WTC11 (cell line): ENCODE measurements around the gene RIMBP2. TPM values are rescaled to one million over a fixed set of nuclear protein-coding genes. Genes with fewer than 3 reads are reported as not detected.

Experiments used
- ATAC-seq: fragments of 200-7000 bp; cut with Tn5 transposase; 2 replicates; pipeline ENCODE4 v1.10.0; 2021; ENCODE audit warnings: mild to moderate bottlenecking, moderate library complexity
- CTCF ChIA-PET: fragments of 300-600 bp; sonication (Branson Sonifier 250); formaldehyde crosslinking; loops from one replicate; lab custom pipeline; 2021; ENCODE audit warnings: antibody characterized with exemption; lab: Charles Lee
- POLR2A ChIA-PET: fragments of 350-600 bp; sonication (Branson Sonifier 250); formaldehyde crosslinking; loops from one replicate; lab custom pipeline; 2021; ENCODE audit warnings: antibody characterized with exemption; lab: Charles Lee
- DNase-seq: peaks from one replicate; pipeline ENCODE4 v3.0.0; 2021; ENCODE audit warnings: low spot score
- H3K27ac Mint-ChIP-seq: 2 replicates; pipeline ENCODE4 v1.8.0; 2021; ENCODE audit warnings: mixed read lengths
- H3K27me3 Mint-ChIP-seq: 2 replicates; pipeline ENCODE4 v1.8.0; 2021; ENCODE audit warnings: low read depth, mild to moderate bottlenecking, moderate library complexity, mixed read lengths
- H3K36me3 Mint-ChIP-seq: 2 replicates; pipeline ENCODE4 v1.8.0; 2021; ENCODE audit warnings: mixed read lengths
- H3K4me1 Mint-ChIP-seq: 2 replicates; pipeline ENCODE4 v1.8.0; 2022; ENCODE audit warnings: mixed read lengths
- H3K4me3 Mint-ChIP-seq: 2 replicates; pipeline ENCODE4 v1.8.0; 2021; ENCODE audit warnings: mild to moderate bottlenecking, moderate library complexity, mixed read lengths
- H3K9me3 Mint-ChIP-seq: 2 replicates; pipeline ENCODE4 v1.8.0; 2021; ENCODE audit warnings: mixed read lengths
- CBFB ChIP-seq: sonication (generic); formaldehyde crosslinking; IDR thresholded peaks from 2 replicates; pipeline ENCODE4 v1.8.1; 2022; ENCODE audit warnings: mild to moderate bottlenecking, low read depth, missing genetic modification reagents
- CREM ChIP-seq: sonication (generic); formaldehyde crosslinking; IDR thresholded peaks from 2 replicates; pipeline ENCODE4 v1.8.1; 2022; ENCODE audit warnings: mild to moderate bottlenecking, missing genetic modification reagents, moderate library complexity
- ETV6 ChIP-seq: sonication (generic); formaldehyde crosslinking; IDR thresholded peaks from 2 replicates; pipeline ENCODE4 v1.8.1; 2022; ENCODE audit warnings: mild to moderate bottlenecking, missing genetic modification reagents
- FOXK1 ChIP-seq: sonication (generic); formaldehyde crosslinking; IDR thresholded peaks from 2 replicates; pipeline ENCODE4 v1.8.0; 2022; ENCODE audit warnings: mild to moderate bottlenecking, moderate library complexity, missing genetic modification reagents
- GABPB1 ChIP-seq: sonication (generic); formaldehyde crosslinking; IDR thresholded peaks from 2 replicates; pipeline ENCODE4 v1.8.1; 2023; ENCODE audit warnings: mild to moderate bottlenecking, missing genetic modification reagents
- GRHL2 ChIP-seq: fragments of 250-450 bp; sonication (Bioruptor Pico); IDR thresholded peaks from 2 replicates; pipeline ENCODE4 v1.8.0; 2022; ENCODE audit warnings: mild to moderate bottlenecking, moderate library complexity; ENCODE audit not compliant: insufficient replicate concordance, severe bottlenecking
- HMGXB4 ChIP-seq: sonication (generic); formaldehyde crosslinking; IDR thresholded peaks from 2 replicates; pipeline ENCODE4 v1.8.1; 2023; ENCODE audit warnings: mild to moderate bottlenecking, moderate library complexity, missing genetic modification reagents
- PRRX2 ChIP-seq: fragments of 250-450 bp; sonication (Bioruptor Pico); IDR thresholded peaks from 2 replicates; pipeline ENCODE4 v1.8.0; 2021; ENCODE audit warnings: mild to moderate bottlenecking
- SP1 ChIP-seq: sonication (generic); formaldehyde crosslinking; conservative IDR thresholded peaks from 2 replicates; pipeline ENCODE4 v1.8.1; 2022; ENCODE audit warnings: missing genetic modification reagents
- STAT6 ChIP-seq: sonication (generic); formaldehyde crosslinking; conservative IDR thresholded peaks from 2 replicates; pipeline ENCODE4 v1.8.1; 2023; ENCODE audit warnings: mild to moderate bottlenecking, low read depth, missing genetic modification reagents, moderate library complexity
- ZBTB21 ChIP-seq: sonication (generic); formaldehyde crosslinking; IDR thresholded peaks from 2 replicates; pipeline ENCODE4 v1.8.1; 2023; ENCODE audit warnings: mild to moderate bottlenecking, missing genetic modification reagents, borderline replicate concordance
- ZNF121 ChIP-seq: sonication (generic); formaldehyde crosslinking; IDR thresholded peaks from 2 replicates; pipeline ENCODE4 v1.8.0; 2023; ENCODE audit warnings: missing genetic modification reagents
- ZNF219 ChIP-seq: sonication (generic); formaldehyde crosslinking; IDR thresholded peaks from 2 replicates; pipeline ENCODE4 v1.8.0; 2023; ENCODE audit warnings: missing genetic modification reagents, mild to moderate bottlenecking, borderline replicate concordance
- ZNF263 ChIP-seq: sonication (generic); formaldehyde crosslinking; IDR thresholded peaks from 2 replicates; pipeline ENCODE4 v1.8.1; 2022; ENCODE audit warnings: low read depth, mild to moderate bottlenecking, moderate library complexity, missing genetic modification reagents
- total RNA-seq: library from RNA; stranded (reverse); gene quantifications from 3 replicates; pipeline ENCODE4 v1.2.3, GENCODE V29; 2021
- TF ChIP-seq, protein P1 (sequence below): sonication (generic); formaldehyde crosslinking; IDR thresholded peaks from 2 replicates; pipeline ENCODE4 v1.8.1; 2022; ENCODE audit warnings: low read depth, missing genetic modification reagents, borderline replicate concordance
- TF ChIP-seq, protein P2 (sequence below): fragments of 200-600 bp; IDR thresholded peaks from 2 replicates; pipeline ENCODE4 v1.8.0; 2022; ENCODE audit warnings: antibody characterized with exemption
- TF ChIP-seq, protein P3 (sequence below): sonication (generic); formaldehyde crosslinking; IDR thresholded peaks from 2 replicates; pipeline ENCODE4 v1.8.1; 2022; ENCODE audit warnings: low read depth, mild to moderate bottlenecking, moderate library complexity, missing genetic modification reagents, borderline replicate concordance
- TF ChIP-seq, protein P4 (sequence below): sonication (generic); formaldehyde crosslinking; IDR thresholded peaks from 2 replicates; pipeline ENCODE4 v1.8.0; 2022; ENCODE audit warnings: mild to moderate bottlenecking, missing genetic modification reagents
- TF ChIP-seq, protein P5 (sequence below): fragments of 250-450 bp; sonication (Bioruptor Pico); conservative IDR thresholded peaks from 2 replicates; pipeline ENCODE4 v1.9.0; 2021; ENCODE audit warnings: mild to moderate bottlenecking
- TF ChIP-seq, protein P6 (sequence below): sonication (generic); formaldehyde crosslinking; IDR thresholded peaks from 2 replicates; pipeline ENCODE4 v1.8.0; 2022; ENCODE audit warnings: mild to moderate bottlenecking, missing genetic modification reagents

RIMBP2 gene
- total RNA-seq, 1 experiment from 2014 or later, result 2.6 TPM

GRCh38 chr12:130633771-130634170 lies 82.3 kb downstream of the RIMBP2 start (continued):
- TF ChIP-seq HMGXB4 (CRISPR knock-in tag) (no peak), ZNF263 (CRISPR knock-in tag) (no peak), GRHL2 (CRISPR knock-in tag) (no peak), PRRX2 (CRISPR knock-in tag) (no peak), ZNF121 (CRISPR knock-in tag) (0 out of 2 replicates have a peak, but pooled peaks have one; percentile 28), CREM (no peak), SP1 (no peak), FOXK1 (CRISPR knock-in tag) (peak; percentile 64)
- TF ChIP-seq, protein P1, sequence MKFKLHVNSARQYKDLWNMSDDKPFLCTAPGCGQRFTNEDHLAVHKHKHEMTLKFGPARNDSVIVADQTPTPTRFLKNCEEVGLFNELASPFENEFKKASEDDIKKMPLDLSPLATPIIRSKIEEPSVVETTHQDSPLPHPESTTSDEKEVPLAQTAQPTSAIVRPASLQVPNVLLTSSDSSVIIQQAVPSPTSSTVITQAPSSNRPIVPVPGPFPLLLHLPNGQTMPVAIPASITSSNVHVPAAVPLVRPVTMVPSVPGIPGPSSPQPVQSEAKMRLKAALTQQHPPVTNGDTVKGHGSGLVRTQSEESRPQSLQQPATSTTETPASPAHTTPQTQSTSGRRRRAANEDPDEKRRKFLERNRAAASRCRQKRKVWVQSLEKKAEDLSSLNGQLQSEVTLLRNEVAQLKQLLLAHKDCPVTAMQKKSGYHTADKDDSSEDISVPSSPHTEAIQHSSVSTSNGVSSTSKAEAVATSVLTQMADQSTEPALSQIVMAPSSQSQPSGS (CRISPR knock-in tag), result no peak
- TF ChIP-seq, protein P2, sequence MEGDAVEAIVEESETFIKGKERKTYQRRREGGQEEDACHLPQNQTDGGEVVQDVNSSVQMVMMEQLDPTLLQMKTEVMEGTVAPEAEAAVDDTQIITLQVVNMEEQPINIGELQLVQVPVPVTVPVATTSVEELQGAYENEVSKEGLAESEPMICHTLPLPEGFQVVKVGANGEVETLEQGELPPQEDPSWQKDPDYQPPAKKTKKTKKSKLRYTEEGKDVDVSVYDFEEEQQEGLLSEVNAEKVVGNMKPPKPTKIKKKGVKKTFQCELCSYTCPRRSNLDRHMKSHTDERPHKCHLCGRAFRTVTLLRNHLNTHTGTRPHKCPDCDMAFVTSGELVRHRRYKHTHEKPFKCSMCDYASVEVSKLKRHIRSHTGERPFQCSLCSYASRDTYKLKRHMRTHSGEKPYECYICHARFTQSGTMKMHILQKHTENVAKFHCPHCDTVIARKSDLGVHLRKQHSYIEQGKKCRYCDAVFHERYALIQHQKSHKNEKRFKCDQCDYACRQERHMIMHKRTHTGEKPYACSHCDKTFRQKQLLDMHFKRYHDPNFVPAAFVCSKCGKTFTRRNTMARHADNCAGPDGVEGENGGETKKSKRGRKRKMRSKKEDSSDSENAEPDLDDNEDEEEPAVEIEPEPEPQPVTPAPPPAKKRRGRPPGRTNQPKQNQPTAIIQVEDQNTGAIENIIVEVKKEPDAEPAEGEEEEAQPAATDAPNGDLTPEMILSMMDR, result no peak

GRCh38 chr12:130632642-130633041 lies 83.5 kb downstream of the RIMBP2 start:
- POLR2A ChIA-PET, result no interaction called here
- Mint-ChIP-seq H3K9me3 (peaks cover 4% of the 10 kb centered on the region; the same call in 1 of the 2 replicates), H3K27me3 (no peaks in the 10 kb centered on the region), H3K36me3 (no peaks in the 10 kb centered on the region), H3K4me3 (no peak overlapping the region), H3K4me1 (peaks cover 49% of the 10 kb centered on the region), H3K27ac (no peak overlapping the region)
- DNase-seq (no peak), ATAC-seq (no peak)
- CTCF ChIA-PET, result no interaction called here
- TF ChIP-seq CREM (no peak), ZBTB21 (CRISPR knock-in tag) (no peak), STAT6 (CRISPR knock-in tag) (no peak), ZNF219 (CRISPR knock-in tag) (no peak), ETV6 (CRISPR knock-in tag) (no peak), GABPB1 (CRISPR knock-in tag) (no peak), ZNF263 (CRISPR knock-in tag) (no peak), CBFB (no peak), SP1 (no peak)
- TF ChIP-seq, protein P2, result no peak
- TF ChIP-seq, protein P3, sequence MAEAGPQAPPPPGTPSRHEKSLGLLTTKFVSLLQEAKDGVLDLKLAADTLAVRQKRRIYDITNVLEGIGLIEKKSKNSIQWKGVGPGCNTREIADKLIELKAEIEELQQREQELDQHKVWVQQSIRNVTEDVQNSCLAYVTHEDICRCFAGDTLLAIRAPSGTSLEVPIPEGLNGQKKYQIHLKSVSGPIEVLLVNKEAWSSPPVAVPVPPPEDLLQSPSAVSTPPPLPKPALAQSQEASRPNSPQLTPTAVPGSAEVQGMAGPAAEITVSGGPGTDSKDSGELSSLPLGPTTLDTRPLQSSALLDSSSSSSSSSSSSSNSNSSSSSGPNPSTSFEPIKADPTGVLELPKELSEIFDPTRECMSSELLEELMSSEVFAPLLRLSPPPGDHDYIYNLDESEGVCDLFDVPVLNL (CRISPR knock-in tag), result no peak
- TF ChIP-seq, protein P4, sequence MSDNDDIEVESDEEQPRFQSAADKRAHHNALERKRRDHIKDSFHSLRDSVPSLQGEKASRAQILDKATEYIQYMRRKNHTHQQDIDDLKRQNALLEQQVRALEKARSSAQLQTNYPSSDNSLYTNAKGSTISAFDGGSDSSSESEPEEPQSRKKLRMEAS, result no peak
- TF ChIP-seq, protein P5, sequence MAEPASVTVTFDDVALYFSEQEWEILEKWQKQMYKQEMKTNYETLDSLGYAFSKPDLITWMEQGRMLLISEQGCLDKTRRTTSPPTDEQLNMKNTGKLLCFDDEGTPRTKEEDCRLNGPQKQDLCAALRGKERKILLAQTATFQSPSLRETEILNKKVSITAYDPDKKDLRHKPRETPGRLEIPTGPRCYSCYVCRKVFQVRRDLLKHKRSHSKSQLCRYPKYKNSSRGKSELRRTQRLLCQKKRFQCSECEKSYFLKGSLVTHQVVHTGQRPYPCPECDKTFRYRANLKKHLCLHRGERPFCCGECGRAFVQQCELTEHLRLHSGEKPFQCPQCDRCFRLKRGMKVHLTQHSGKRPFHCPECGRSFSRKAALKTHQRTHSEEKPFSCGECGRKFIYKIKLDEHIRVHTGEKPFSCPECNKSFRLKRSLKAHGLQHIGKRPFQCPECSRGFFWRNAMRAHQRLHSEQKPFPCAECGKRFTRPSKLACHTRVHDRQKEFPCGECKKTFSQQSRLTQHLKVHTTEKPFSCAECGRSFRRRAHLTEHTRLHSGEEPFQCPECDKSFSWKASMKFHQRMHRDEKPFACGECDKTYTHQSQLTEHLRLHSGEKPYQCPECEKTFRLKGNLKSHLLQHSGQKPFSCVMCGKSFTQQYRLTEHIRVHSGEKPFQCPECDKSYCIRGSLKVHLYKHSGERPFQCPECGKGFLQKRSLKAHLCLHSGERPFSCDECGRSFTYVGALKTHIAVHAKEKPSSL (CRISPR knock-in tag), result no peak
- TF ChIP-seq, protein P6, sequence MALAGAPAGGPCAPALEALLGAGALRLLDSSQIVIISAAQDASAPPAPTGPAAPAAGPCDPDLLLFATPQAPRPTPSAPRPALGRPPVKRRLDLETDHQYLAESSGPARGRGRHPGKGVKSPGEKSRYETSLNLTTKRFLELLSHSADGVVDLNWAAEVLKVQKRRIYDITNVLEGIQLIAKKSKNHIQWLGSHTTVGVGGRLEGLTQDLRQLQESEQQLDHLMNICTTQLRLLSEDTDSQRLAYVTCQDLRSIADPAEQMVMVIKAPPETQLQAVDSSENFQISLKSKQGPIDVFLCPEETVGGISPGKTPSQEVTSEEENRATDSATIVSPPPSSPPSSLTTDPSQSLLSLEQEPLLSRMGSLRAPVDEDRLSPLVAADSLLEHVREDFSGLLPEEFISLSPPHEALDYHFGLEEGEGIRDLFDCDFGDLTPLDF, result no peak
